RWPE2 (cell line): ENCODE data around the gene APOBEC3B.
"Not testable (repeated sequence)": the region's sequence is repeated elsewhere in the genome, so short reads cannot be mapped to it uniquely, and the experiment has no call there.

ENCODE experiments used
- ATAC-seq: fragments of 200-7000 bp; cut with Tn5 transposase; 3 replicates; pipeline ENCODE4 v1.9.1; 2021; ENCODE audit warnings: low read depth
- DNase-seq: peaks from one replicate; pipeline ENCODE4 v3.0.0-alpha.2; 2020; ENCODE audit warnings: low spot score
- H3K27ac ChIP-seq: fragments of 450-650 bp; 2 replicates; pipeline ENCODE4 v1.5.1; 2017; ENCODE audit warnings: mild to moderate bottlenecking; ENCODE audit not compliant: poor library complexity, severe bottlenecking
- H3K27me3 ChIP-seq: fragments of 250-450 bp; sonication (Bioruptor Pico); 2 replicates; pipeline ENCODE4 v1.5.1; 2021; ENCODE audit warnings: mild to moderate bottlenecking, moderate library complexity; ENCODE audit not compliant: insufficient read depth, poor library complexity, severe bottlenecking
- H3K36me3 ChIP-seq: fragments of 250-450 bp; sonication (Bioruptor Pico); 2 replicates; pipeline ENCODE4 v1.5.1; 2020; ENCODE audit warnings: low read depth, mild to moderate bottlenecking, moderate library complexity
- H3K4me1 ChIP-seq: fragments of 250-450 bp; sonication (Bioruptor Pico); 2 replicates; pipeline ENCODE4 v1.5.1; 2021; ENCODE audit warnings: mild to moderate bottlenecking, moderate library complexity; ENCODE audit not compliant: insufficient read depth, poor library complexity, severe bottlenecking
- H3K4me3 ChIP-seq: fragments of 250-450 bp; sonication (Bioruptor Pico); 2 replicates; pipeline ENCODE4 v1.5.1; 2021; ENCODE audit warnings: mild to moderate bottlenecking, moderate library complexity; ENCODE audit not compliant: severe bottlenecking
- H3K9me3 ChIP-seq: fragments of 250-450 bp; sonication (Bioruptor Pico); 2 replicates; pipeline ENCODE4 v1.5.1; 2021; ENCODE audit warnings: mild to moderate bottlenecking, moderate library complexity; ENCODE audit not compliant: severe bottlenecking
- TF ChIP-seq, protein P1 (sequence below): fragments of 450-650 bp; IDR thresholded peaks from one replicate; pipeline ENCODE4 v1.5.1; 2017; ENCODE audit warnings: mild to moderate bottlenecking, moderate library complexity; ENCODE audit not compliant: poor library complexity, severe bottlenecking

The APOBEC3B gene

DNA sequence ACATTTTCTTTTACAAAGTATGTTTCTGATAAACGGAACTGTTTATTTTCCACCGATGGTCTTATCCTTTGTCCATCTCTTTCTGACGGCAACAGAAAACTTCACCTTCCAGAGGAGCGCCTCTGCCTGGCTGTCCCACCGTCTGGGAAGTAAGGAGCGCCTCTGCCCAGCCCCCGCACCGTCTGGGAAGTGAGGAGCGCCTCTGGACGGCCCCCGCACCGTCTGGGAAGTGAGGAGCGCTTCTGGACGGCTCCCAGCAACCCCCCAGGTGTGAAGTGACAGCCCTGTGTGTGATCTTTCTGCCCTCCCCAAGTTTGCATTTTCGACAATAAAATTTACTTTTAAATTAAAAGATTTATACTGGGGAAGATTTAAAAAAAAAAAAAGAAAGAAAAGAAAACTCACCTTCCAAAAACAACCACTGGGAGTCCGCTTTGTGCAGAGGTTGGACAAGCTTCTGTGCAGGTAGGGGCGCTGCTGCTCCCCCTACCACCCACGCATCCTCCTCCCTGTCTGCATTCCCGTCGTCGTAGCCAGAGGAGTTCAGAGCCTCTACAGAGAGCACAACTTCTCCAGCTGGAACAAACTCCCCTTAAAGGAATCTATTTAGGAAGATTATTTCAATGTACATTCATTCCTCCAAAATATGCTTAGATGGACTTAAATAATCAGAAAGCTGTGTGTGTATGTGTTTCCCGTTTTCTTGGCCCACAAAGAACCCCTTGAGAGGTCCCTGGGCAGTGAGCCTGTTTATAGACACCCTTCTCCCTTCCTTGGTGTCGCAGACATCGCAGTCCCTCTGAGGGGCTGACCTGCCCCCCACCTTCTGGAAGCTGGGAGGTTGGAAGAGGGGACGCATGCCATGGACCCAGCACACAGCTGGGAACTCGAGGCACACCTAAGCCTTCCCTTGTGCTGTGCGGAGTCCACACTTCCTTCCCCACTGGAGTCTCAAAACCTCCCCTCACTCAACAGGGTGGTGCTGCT is 849 bp upstream of the APOBEC3B start:
- H3K27ac ChIP-seq: no peak overlapping the region
- peaks cover 22% of the 10 kb centered on the region for H3K4me1 ChIP-seq
- H3K36me3 ChIP-seq: no peaks in the 10 kb centered on the region
- no peak overlapping the region for H3K4me3 ChIP-seq
- peaks cover 7% of the 10 kb centered on the region for H3K9me3 ChIP-seq
- ATAC-seq (no peak), DNase-seq (no peak)
- no peaks in the 10 kb centered on the region for H3K27me3 ChIP-seq
- TF ChIP-seq, protein P1, sequence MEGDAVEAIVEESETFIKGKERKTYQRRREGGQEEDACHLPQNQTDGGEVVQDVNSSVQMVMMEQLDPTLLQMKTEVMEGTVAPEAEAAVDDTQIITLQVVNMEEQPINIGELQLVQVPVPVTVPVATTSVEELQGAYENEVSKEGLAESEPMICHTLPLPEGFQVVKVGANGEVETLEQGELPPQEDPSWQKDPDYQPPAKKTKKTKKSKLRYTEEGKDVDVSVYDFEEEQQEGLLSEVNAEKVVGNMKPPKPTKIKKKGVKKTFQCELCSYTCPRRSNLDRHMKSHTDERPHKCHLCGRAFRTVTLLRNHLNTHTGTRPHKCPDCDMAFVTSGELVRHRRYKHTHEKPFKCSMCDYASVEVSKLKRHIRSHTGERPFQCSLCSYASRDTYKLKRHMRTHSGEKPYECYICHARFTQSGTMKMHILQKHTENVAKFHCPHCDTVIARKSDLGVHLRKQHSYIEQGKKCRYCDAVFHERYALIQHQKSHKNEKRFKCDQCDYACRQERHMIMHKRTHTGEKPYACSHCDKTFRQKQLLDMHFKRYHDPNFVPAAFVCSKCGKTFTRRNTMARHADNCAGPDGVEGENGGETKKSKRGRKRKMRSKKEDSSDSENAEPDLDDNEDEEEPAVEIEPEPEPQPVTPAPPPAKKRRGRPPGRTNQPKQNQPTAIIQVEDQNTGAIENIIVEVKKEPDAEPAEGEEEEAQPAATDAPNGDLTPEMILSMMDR: no peak

DNA sequence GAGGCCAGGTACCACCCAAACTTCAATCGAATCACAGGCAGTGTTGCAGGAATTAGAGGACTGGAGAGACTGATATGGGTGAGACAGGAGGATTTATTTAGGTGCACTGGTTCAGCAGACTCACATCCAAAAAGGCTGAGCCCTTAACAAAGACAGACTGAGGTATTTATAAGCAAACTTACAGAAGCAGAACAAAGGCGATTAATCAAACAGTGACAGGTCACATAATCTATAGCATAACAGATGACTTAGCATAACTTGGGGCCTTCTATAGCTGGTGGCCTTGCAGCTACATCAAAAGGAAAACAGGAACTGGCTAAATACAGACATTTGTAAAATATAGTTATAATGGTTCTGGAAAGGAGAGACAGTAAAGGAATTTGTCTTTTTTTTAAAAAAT is 2.1 kb downstream of the APOBEC3B start:
- TF ChIP-seq, protein P1: no peak
- Histone ChIP-seq H3K27me3 (no peaks in the 10 kb centered on the region), H3K4me3 (no peak overlapping the region), H3K36me3 (no peaks in the 10 kb centered on the region), H3K4me1 (peaks cover 22% of the 10 kb centered on the region), H3K9me3 (peaks cover 7% of the 10 kb centered on the region), H3K27ac (peak overlapping the region; percentile 26)
- ATAC-seq: no peak
- DNase-seq: no peak

DNA sequence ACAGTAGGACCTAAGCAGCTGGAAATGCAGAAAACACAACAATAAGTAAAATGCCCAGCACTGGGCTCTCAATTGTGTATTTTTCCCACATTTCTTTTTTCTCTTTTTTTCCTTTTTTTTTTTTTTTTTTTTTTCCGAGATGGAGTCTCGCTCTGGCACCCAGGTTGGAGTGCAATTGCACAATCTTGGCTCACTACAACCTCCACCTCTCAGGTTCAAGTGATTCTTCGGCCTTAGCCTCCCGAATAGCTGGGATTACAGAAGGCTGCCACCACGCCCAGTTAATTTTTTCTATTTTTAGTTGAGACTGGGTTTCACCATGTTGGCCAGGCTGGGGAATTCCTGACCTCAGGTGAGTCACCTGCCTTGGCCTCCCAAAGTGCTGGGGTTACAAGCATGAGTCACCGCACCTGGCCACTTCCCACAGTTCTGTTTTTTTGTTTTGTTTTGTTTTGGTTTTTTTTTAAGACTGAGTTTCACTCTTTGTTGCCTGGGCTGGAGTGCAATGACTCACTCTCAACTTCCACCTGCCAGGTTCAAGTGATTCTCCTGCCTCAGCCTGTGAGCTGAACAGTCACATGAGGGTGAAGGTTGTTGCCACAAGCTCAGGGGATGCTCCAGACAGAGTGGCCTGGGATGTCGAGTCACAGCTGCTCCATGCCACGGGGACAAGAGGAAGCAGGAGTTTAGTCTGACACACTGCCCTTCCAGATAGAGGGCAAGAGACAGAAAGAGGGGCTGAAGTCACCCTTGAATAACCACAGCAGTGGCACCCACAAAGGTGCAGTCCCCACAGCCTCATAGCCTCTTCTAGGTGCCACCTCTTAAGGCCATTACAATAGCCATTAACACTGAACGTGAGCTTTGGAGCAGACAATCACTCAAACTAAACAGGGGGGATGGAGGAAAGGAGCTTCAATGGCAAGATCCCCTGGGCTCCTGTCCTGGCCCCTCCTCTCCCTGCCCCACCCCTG is 2.9 kb downstream of the APOBEC3B start:
- ATAC-seq (peak; percentile 74), DNase-seq (peak; percentile 93)
- H3K36me3 ChIP-seq, H3K4me3 ChIP-seq, H3K27me3 ChIP-seq, H3K9me3 ChIP-seq: not testable (repeated sequence)
- Histone ChIP-seq H3K4me1 (peaks cover 22% of the 10 kb centered on the region), H3K27ac (peak overlapping the region; percentile 26)

DNA sequence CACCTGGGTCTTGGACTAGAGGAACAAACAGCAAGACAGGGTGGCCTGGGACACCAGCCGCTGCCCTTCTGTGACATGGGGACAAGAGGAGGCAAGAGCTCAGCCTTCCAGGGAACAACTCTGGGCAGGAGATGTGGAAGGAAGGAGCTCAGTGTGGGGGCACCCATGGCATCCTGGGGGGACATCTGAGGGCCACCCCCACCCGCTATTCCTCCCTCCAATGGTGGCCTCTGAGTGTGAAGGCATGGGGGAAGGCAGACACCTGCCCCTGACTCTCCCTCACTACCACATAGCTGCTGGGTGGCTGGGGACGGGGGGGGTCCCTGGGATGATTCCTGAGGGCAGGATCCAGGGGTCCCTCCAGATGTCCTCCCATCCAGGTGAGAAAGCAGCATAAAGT is 4.5 kb downstream of the APOBEC3B start:
- DNase-seq: no peak
- Histone ChIP-seq H3K9me3 (peaks cover 7% of the 10 kb centered on the region), H3K36me3 (no peaks in the 10 kb centered on the region), H3K4me1 (peaks cover 19% of the 10 kb centered on the region), H3K27ac (no peak overlapping the region), H3K27me3 (no peaks in the 10 kb centered on the region), H3K4me3 (no peak overlapping the region)
- TF ChIP-seq, protein P1: no peak
- no peak for ATAC-seq

DNA sequence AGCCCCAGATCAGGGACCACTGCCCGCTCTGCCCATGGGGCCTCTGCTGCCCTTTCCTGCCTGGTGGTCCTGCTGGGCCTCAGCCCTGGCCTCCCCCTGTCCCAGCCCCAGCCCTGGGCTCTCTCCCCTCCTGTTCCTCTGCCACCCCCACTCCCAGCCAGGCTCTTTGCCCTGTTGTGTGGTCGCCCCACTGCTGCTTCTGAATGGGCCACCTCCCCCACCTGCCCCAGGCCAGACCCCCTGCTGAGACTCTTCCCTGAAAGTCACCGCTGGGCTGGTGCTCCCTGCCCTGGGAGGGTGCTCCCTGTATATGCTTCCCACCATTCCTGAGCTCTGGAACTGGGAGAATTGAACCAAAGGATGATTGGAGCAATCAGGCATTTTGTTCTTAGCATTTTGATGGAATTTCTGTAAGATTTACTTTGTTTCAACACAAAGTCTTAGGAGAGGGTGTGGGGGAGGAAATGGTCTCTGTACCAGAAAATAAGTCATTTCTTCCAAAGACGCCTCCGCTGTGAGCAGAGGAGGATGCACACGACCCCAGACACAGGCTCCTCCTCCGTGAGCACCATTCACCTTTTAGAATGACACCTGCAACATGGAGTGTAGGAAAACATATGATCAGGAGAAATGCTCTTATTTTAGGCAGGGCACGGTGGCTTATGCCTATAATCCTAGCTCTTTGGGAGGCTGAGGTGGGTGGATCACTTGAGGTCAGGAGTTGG is 5.2 kb downstream of the APOBEC3B start:
- peaks cover 13% of the 10 kb centered on the region for H3K4me1 ChIP-seq
- H3K36me3 ChIP-seq: no peaks in the 10 kb centered on the region
- no peak overlapping the region for H3K27ac ChIP-seq
- peaks cover 7% of the 10 kb centered on the region for H3K9me3 ChIP-seq
- TF ChIP-seq, protein P1: no peak
- no peak for ATAC-seq
- H3K4me3 ChIP-seq: no peak overlapping the region
- no peaks in the 10 kb centered on the region for H3K27me3 ChIP-seq
- no peak for DNase-seq
